ENCODE data around the gene MAP3K5. TPM values are rescaled to one million over a fixed set of nuclear protein-coding genes. Genes with fewer than 3 reads are reported as not detected.

Gene MAP3K5
- total and polyA plus RNA-seq, 9 of the 15 experiments (the other 6 are each of a cell fraction or from before 2014, with no cell fraction given) = 2.2 to 13.0 (median 9.9) TPM

GRCh38 chr6:136566007-136566487, 226.2 kb downstream of the MAP3K5 start (continued):
- TF ChIP-seq MGA (IDR thresholded peaks at IDR 0.05) (peak; percentile 21; the same call in 1 of the 2 replicates), EGR1 (conservative IDR thresholded peaks at IDR 0.05) (peak; percentile 58; the same call in 1 of the 2 replicates), E2F3 (CRISPR knock-in tag; IDR thresholded peaks at IDR 0.05) (peak; percentile 40; the same call in 1 of the 2 replicates), MTA3 (IDR thresholded peaks at IDR 0.05; ENCODE audit: borderline replicate concordance) (no peak), ZNF311 (CRISPR knock-in tag; IDR thresholded peaks at IDR 0.05) (0 out of 2 replicates have a peak, but pooled peaks have one; percentile 22), ERF (CRISPR knock-in tag; IDR thresholded peaks at IDR 0.05) (peak; percentile 60; the same call in 1 of the 2 replicates), ETV1 (tag; conservative IDR thresholded peaks at IDR 0.05; ENCODE audit: low read depth) (0 out of 2 replicates have a peak, but pooled peaks have one; percentile 26), CXXC5 (CRISPR knock-in tag; IDR thresholded peaks at IDR 0.05) (peak; percentile 60), ZNF77 (CRISPR knock-in tag; IDR thresholded peaks at IDR 0.05) (no peak), ZBTB17 (CRISPR knock-in tag; IDR thresholded peaks at IDR 0.05) (peak; percentile 62; the same call in 1 of the 2 replicates), ZNF766 (CRISPR knock-in tag; conservative IDR thresholded peaks at IDR 0.05) (peak; percentile 63; the same call in 1 of the 2 replicates), CEBPG (CRISPR knock-in tag; IDR thresholded peaks at IDR 0.05) (no peak), CEBPG (tag; conservative IDR thresholded peaks at IDR 0.05 in 1 of 2, IDR thresholded peaks at IDR 0.05 in 1 of 2) (no peak), RHOXF2B (CRISPR knock-in tag; conservative IDR thresholded peaks at IDR 0.05) (no peak)
- TF ChIP-seq, protein P1, sequence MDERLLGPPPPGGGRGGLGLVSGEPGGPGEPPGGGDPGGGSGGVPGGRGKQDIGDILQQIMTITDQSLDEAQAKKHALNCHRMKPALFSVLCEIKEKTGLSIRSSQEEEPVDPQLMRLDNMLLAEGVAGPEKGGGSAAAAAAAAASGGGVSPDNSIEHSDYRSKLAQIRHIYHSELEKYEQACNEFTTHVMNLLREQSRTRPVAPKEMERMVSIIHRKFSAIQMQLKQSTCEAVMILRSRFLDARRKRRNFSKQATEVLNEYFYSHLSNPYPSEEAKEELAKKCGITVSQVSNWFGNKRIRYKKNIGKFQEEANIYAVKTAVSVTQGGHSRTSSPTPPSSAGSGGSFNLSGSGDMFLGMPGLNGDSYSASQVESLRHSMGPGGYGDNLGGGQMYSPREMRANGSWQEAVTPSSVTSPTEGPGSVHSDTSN (CRISPR knock-in tag; IDR thresholded peaks at IDR 0.05; ENCODE audit: low read depth) = no peak
- TF ChIP-seq, protein P1 (tag; conservative IDR thresholded peaks at IDR 0.05; ENCODE audit: low read depth) = peak; percentile 20; the same call in 1 of the 2 replicates
